H9 (cell line): ENCODE data around the gene NCEH1. TPM values are rescaled to one million over a fixed set of nuclear protein-coding genes. Genes with fewer than 3 reads are reported as not detected.

Experiments used
- DNase-seq: peaks from one replicate; pipeline ENCODE4 v3.0.0-alpha.2; 2017
- H2AFZ ChIP-seq: one replicate; pipeline ENCODE4 v1.6.1; 2013; ENCODE audit warnings: mild to moderate bottlenecking, low read length, control low read depth, moderate library complexity
- H2AK5ac ChIP-seq: 2 replicates; pipeline ENCODE4 v1.6.1; 2013; ENCODE audit warnings: low read length, control low read depth, mixed read lengths; ENCODE audit not compliant: insufficient read length
- H2BK120ac ChIP-seq: one replicate; pipeline ENCODE4 v1.6.1; 2013; ENCODE audit warnings: low read depth, mild to moderate bottlenecking, low read length, control low read depth, inconsistent platforms; ENCODE audit not compliant: poor library complexity, severe bottlenecking
- H2BK12ac ChIP-seq: 2 replicates; pipeline ENCODE4 v1.6.1; 2013; ENCODE audit warnings: low read length, control low read depth, mixed read lengths, low read depth; ENCODE audit not compliant: insufficient read length
- H2BK15ac ChIP-seq: 2 replicates; pipeline ENCODE4 v1.6.1; 2013; ENCODE audit warnings: low read depth, low read length, control low read depth
- H2BK20ac ChIP-seq: one replicate; pipeline ENCODE4 v1.6.1; 2013; ENCODE audit warnings: low read depth, mild to moderate bottlenecking, low read length, control low read depth, inconsistent platforms; ENCODE audit not compliant: poor library complexity, severe bottlenecking
- H2BK5ac ChIP-seq: 2 replicates; pipeline ENCODE4 v1.6.1; 2013; ENCODE audit warnings: low read length, control low read depth, mixed read lengths; ENCODE audit not compliant: insufficient read length
- H3K14ac ChIP-seq: 2 replicates; pipeline ENCODE4 v1.6.1; 2013; ENCODE audit warnings: low read length, control low read depth; ENCODE audit not compliant: insufficient read depth
- H3K18ac ChIP-seq: 2 replicates; pipeline ENCODE4 v1.6.1; 2013; ENCODE audit warnings: low read depth, mild to moderate bottlenecking, mixed read lengths, low read length, control low read depth; ENCODE audit not compliant: insufficient read length
- H3K23ac ChIP-seq: 2 replicates; pipeline ENCODE4 v1.6.1; 2013; ENCODE audit warnings: low read length, control low read depth, mixed read lengths, low read depth; ENCODE audit not compliant: insufficient read length
- H3K23me2 ChIP-seq: 2 replicates; pipeline ENCODE4 v1.6.1; 2013; ENCODE audit warnings: low read depth, mild to moderate bottlenecking, mixed read lengths, low read length, control low read depth; ENCODE audit not compliant: insufficient read length, poor library complexity, severe bottlenecking
- H3K27ac ChIP-seq: 2 replicates; pipeline ENCODE4 v1.5.1; 2013; ENCODE audit warnings: low read length, control low read depth, mixed read lengths, low read depth; ENCODE audit not compliant: insufficient read length
- H3K27me3 ChIP-seq: 2 replicates; pipeline ENCODE4 v1.6.1; 2013; ENCODE audit warnings: low read length, control low read depth, inconsistent platforms; ENCODE audit not compliant: insufficient read depth
- H3K4ac ChIP-seq: 2 replicates; pipeline ENCODE4 v1.6.1; 2013; ENCODE audit warnings: low read depth, mild to moderate bottlenecking, control low read depth, inconsistent platforms, low read length, moderate library complexity
- H3K4me1 ChIP-seq: 2 replicates; pipeline ENCODE4 v1.6.1; 2013; ENCODE audit warnings: low read length, control low read depth, inconsistent platforms; ENCODE audit not compliant: insufficient read depth
- H3K4me2 ChIP-seq: 2 replicates; pipeline ENCODE4 v1.6.1; 2013; ENCODE audit warnings: low read length, control low read depth, mixed read lengths; ENCODE audit not compliant: insufficient read length, insufficient read depth
- H3K56ac ChIP-seq: 2 replicates; pipeline ENCODE4 v1.6.1; 2013; ENCODE audit warnings: low read depth, mild to moderate bottlenecking, mixed read lengths, low read length, control low read depth; ENCODE audit not compliant: insufficient read length
- H3K79me1 ChIP-seq: 2 replicates; pipeline ENCODE4 v1.6.1; 2013; ENCODE audit warnings: low read depth, mild to moderate bottlenecking, moderate library complexity, low read length, control low read depth, inconsistent platforms; ENCODE audit not compliant: insufficient read depth, poor library complexity, severe bottlenecking
- H3K79me2 ChIP-seq: 2 replicates; pipeline ENCODE4 v1.6.1; 2013; ENCODE audit warnings: low read length, control low read depth, inconsistent platforms; ENCODE audit not compliant: insufficient read depth
- H3K9ac ChIP-seq: 2 replicates; pipeline ENCODE4 v1.6.1; 2013; ENCODE audit warnings: low read length, control low read depth, mixed read lengths; ENCODE audit not compliant: insufficient read length; ENCODE audit errors: extremely low read depth
- H3K9me3 ChIP-seq: one replicate; pipeline ENCODE4 v1.6.1; 2013; ENCODE audit warnings: low read depth, low read length, inconsistent platforms; ENCODE audit not compliant: control insufficient read depth
- H3T11ph ChIP-seq: one replicate; pipeline ENCODE4 v1.6.1; 2013; ENCODE audit warnings: mild to moderate bottlenecking, low read length, control low read depth, inconsistent platforms
- H4K20me1 ChIP-seq: one replicate; pipeline ENCODE4 v1.6.1; 2013; ENCODE audit not compliant: control insufficient read depth, insufficient read length, insufficient read depth
- H4K5ac ChIP-seq: 2 replicates; pipeline ENCODE4 v1.6.1; 2013; ENCODE audit warnings: low read depth, mild to moderate bottlenecking, mixed read lengths, low read length, control low read depth; ENCODE audit not compliant: insufficient read length
- H4K8ac ChIP-seq: replicated peaks from 2 replicates; pipeline ENCODE4 v1.6.1; 2013; ENCODE audit warnings: low read length, control low read depth, mixed read lengths, low read depth; ENCODE audit not compliant: insufficient read length
- H4K91ac ChIP-seq: 2 replicates; pipeline ENCODE4 v1.6.1; 2013; ENCODE audit warnings: low read depth, mild to moderate bottlenecking, moderate library complexity, mixed read lengths, low read length, control low read depth; ENCODE audit not compliant: insufficient read length
- H3K27ac Mint-ChIP-seq, 3 experiments: 2 replicates in 2 of 3; 3 replicates in 1 of 3; pipeline ENCODE4 v1.8.0; 2020 to 2021; ENCODE audit warnings: mixed read lengths in 3 of 3, mild to moderate bottlenecking in 1 of 3, moderate library complexity in 1 of 3
- H3K27me3 Mint-ChIP-seq: 2 replicates; pipeline ENCODE4 v1.8.0; 2021; ENCODE audit warnings: low read depth, mild to moderate bottlenecking, moderate library complexity, mixed read lengths
- H3K36me3 Mint-ChIP-seq, 3 experiments: 2 replicates in 2 of 3; 3 replicates in 1 of 3; pipeline ENCODE4 v1.8.0; 2020 to 2021; ENCODE audit warnings: low read depth in 3 of 3, mixed read lengths in 3 of 3; ENCODE audit not compliant: insufficient read depth in 1 of 3
- H3K4me1 Mint-ChIP-seq, 2 experiments: 2 replicates each; pipeline ENCODE4 v1.8.0; 2020; ENCODE audit warnings: mixed read lengths in 2 of 2
- H3K4me3 Mint-ChIP-seq, 2 experiments: 2 replicates in 1 of 2; 3 replicates in 1 of 2; pipeline ENCODE4 v1.8.0; 2020 to 2021; ENCODE audit warnings: mild to moderate bottlenecking in 2 of 2, mixed read lengths in 2 of 2, moderate library complexity in 1 of 2
- H3K9me3 Mint-ChIP-seq, 2 experiments: 2 replicates in 1 of 2; 3 replicates in 1 of 2; pipeline ENCODE4 v1.8.0; 2020; ENCODE audit warnings: mild to moderate bottlenecking in 2 of 2, mixed read lengths in 2 of 2, moderate library complexity in 1 of 2
- WGBS: extraction: QIAGEN DNeasy Blood & Tissue Kit; methylation state at CpG from one replicate; pipeline ENCODE4 v1.1.7; 2013; ENCODE audit warnings: missing lambda C conversion rate, low lambda C conversion rate, mixed read lengths; ENCODE audit not compliant: insufficient read length; ENCODE audit errors: extremely low coverage; 5-methylcytosine and 5-hydroxymethylcytosine counted together
- total RNA-seq: library from RNA; stranded (reverse); gene quantifications from 2 replicates; pipeline ENCODE4 v1.2.1, GENCODE V29; 2021
- TF ChIP-seq, protein P1 (sequence below): fragments of 200-600 bp; sonication (generic); conservative IDR thresholded peaks from 3 replicates; pipeline ENCODE4 v1.8.0; 2021; ENCODE audit warnings: antibody characterized with exemption, mild to moderate bottlenecking

Gene NCEH1
- total RNA-seq, 1 experiment from 2014 or later: 2.3 TPM

DNA sequence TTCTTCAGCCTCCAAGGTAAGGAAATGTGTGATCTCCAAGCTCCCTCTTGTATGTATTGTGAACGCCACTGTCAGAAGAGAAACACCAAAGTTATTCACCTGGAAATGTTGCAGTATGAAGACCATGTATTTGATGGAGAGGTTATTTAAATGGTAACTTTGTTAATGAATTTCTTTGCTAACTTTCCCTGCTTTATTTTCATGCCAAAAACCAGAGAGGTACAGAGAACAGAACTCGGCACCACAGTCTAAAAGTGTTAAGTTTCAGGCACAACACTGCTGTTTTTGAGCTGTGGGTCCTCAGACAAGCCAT lies 114.5 kb downstream of the NCEH1 start:
- Histone ChIP-seq H3K27ac (no peak overlapping the region), H3K4me2 (no peak overlapping the region)

More for the DNA sequence above, 114.5 kb downstream of the NCEH1 start:
- H3K23ac ChIP-seq: no peak overlapping the region
- H2AFZ ChIP-seq: no peak overlapping the region
- H3K56ac ChIP-seq: no peak overlapping the region
- TF ChIP-seq, protein P1, sequence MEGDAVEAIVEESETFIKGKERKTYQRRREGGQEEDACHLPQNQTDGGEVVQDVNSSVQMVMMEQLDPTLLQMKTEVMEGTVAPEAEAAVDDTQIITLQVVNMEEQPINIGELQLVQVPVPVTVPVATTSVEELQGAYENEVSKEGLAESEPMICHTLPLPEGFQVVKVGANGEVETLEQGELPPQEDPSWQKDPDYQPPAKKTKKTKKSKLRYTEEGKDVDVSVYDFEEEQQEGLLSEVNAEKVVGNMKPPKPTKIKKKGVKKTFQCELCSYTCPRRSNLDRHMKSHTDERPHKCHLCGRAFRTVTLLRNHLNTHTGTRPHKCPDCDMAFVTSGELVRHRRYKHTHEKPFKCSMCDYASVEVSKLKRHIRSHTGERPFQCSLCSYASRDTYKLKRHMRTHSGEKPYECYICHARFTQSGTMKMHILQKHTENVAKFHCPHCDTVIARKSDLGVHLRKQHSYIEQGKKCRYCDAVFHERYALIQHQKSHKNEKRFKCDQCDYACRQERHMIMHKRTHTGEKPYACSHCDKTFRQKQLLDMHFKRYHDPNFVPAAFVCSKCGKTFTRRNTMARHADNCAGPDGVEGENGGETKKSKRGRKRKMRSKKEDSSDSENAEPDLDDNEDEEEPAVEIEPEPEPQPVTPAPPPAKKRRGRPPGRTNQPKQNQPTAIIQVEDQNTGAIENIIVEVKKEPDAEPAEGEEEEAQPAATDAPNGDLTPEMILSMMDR: no peak
- H3K27me3 Mint-ChIP-seq: no peaks in the 10 kb centered on the region
- DNase-seq: no peak
- no peaks in the 10 kb centered on the region for H3K23me2 ChIP-seq
- H3K4me1 Mint-ChIP-seq: peaks cover 0 to 2% of the 10 kb centered on the region in 2 experiments; a peak in 1 of 4 replicates
- no peak overlapping the region for H2BK5ac ChIP-seq
- H3K36me3 Mint-ChIP-seq: no peaks in the 10 kb centered on the region
- H3K79me2 ChIP-seq: no peaks in the 10 kb centered on the region
- no peak overlapping the region for H3K4me3 Mint-ChIP-seq
- H2AK5ac ChIP-seq: no peak overlapping the region
- H3K4me1 ChIP-seq: no peaks in the 10 kb centered on the region
- H4K91ac ChIP-seq: no peak overlapping the region
- no peak overlapping the region for H4K5ac ChIP-seq
- no peak overlapping the region for H3T11ph ChIP-seq
- no peaks in the 10 kb centered on the region for H3K79me1 ChIP-seq
- WGBS: no CpG with 5 or more reads among the region's 2 CpGs
- H2BK20ac ChIP-seq: no peak overlapping the region
- no peak overlapping the region for H4K8ac ChIP-seq
- no peak overlapping the region for H2BK120ac ChIP-seq
- no peaks in the 10 kb centered on the region for H4K20me1 ChIP-seq
- no peak overlapping the region for H3K18ac ChIP-seq
- H3K9me3 Mint-ChIP-seq: no peaks in the 10 kb centered on the region; a peak in 1 of 5 replicates
- H2BK15ac ChIP-seq: no peak overlapping the region
- H3K14ac ChIP-seq: no peak overlapping the region
- no peak overlapping the region for H2BK12ac ChIP-seq
- H3K27me3 ChIP-seq: no peaks in the 10 kb centered on the region
- no peak overlapping the region for H3K9ac ChIP-seq
- no peaks in the 10 kb centered on the region for H3K9me3 ChIP-seq
- H3K4ac ChIP-seq: no peak overlapping the region
- no peak overlapping the region for H3K27ac Mint-ChIP-seq
